HG02981 (cell line): Measurements from ENCODE around the gene PVALEF.
"Not testable (repeated sequence)": the region's sequence is repeated elsewhere in the genome, so short reads cannot be mapped to it uniquely, and the experiment has no call there.

ENCODE experiments used
- ATAC-seq: cut with Tn5 transposase; IDR thresholded peaks from one replicate; pipeline ENCODE4 v1.9.1; 2021; ENCODE audit warnings: mild to moderate bottlenecking, moderate library complexity; ENCODE audit not compliant: unreplicated experiment

Gene PVALEF

DNA sequence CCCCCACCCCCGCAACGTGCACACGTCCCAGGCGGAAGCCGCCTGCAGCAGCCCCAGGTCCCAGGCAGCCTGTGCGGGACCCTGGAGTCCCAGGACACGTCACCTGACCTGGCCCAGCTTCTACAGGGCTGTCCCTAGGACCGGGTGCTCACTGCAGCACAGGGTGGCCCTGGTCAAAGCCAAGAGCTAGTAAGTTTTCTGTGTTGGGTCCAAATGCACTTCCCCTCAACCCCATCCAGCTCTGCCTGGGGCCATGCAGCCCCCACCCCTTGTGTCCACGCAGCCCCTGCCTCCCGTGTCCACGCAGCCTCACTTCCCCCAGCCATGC lies 22.1 kb upstream of the PVALEF start:
- no peak for ATAC-seq

DNA sequence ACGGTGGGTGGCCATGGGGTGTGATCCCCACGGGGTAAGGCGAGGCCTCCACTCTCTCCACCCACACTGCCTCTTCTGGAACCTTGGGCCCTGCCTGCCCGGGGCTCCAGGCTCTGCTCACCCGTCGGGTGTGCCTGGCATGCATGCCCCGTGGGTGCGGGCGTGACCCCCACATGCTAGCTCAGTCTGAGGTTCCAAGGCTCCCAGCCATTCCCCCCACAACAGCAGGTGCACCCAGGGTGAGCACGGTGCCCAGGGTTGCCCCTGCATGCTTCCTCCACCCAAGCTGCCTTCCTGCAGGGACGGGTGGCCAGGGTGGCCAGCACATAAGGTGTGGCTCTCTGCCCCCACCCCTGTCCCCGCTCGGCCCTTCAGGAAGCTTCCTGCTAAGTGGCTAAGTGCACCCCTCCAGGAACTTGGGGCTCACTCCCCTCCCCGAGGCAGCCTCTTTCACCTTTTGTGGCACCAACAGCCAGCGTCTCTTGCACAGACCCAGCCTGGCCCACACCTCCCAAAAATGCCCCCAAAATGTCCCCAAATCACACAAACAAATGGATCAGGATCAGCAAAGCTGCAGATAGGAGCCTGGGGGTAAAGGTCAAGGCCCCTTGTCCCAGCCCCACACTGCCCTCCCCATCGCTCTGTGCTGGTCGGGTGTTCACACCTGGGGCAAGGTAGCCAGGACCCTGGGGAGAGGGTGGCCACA lies 21.4 kb upstream of the PVALEF start:
- ATAC-seq: no peak

DNA sequence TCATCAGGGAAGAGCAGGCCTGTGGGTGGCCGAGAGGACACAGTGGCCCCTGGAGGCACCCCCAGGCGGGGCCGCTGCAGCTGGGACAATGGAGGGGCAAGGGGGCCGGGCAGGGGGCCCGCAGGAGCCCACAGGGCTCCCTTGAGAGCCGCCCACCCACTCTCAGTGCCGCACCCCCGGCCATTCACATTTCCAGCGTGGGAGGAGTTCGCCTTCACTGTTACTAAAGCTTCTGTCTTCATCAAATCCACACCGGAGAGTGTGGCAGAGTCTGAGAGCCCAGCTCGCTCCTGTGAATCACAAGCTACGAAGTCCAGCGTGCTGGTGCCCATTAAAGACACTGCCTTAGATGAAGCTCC lies 20.9 kb upstream of the PVALEF start:
- no peak for ATAC-seq

- not testable (repeated sequence) for ATAC-seq
Observed at GRCh38 chr17:81146208-81146607, 19.1 kb upstream of the PVALEF start.

GRCh38 chr17:81147701-81148100 lies 17.6 kb upstream of the PVALEF start:
- ATAC-seq: no peak

DNA sequence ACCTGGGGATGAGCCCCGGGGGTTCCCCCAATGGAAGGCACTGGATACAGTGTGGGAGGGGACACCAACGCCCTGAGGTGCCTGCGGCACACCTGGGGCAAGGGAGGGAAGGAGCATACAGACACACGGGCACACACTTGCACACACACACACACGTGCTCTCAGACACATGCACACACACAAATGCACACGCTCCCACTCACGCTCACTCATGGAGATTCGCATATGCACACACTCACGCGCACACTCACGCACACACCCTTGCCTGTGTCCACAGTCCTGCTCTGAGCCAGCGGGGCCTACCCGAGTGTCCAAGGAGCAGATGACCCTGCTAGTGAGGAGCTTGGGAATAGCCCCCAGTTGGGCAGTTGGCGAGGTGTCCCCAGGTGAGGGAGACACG lies 16.7 kb upstream of the PVALEF start:
- no peak for ATAC-seq

DNA sequence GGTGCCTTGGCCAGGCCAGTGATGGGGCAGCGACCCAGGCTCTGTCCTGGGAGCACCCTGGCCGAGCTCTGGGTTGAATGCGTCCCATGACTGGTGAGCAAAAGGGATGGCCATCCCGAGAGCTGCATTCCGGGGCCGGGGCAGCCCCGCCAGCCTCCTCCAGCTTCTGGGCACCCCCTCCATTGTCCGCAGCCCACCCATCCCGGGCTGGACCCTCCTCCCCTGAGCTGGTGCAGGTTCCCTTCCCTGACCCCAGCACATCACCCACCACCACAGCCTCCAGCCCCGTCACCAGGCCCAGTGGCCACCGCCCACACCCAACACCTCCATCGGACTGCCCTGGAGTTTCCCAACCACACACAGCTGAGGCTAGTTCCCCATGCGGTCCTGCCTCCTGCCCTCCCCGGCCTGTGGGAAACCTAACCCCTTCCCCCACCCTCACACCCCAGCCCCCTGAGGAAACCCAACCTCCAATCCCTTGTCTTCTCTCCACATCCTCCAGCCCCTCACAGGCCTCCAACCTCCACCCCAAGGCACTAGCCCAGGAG lies 16.2 kb upstream of the PVALEF start:
- ATAC-seq: no peak

- no peak for ATAC-seq
Observed at GRCh38 chr17:81150377-81151077, 14.8 kb upstream of the PVALEF start.

DNA sequence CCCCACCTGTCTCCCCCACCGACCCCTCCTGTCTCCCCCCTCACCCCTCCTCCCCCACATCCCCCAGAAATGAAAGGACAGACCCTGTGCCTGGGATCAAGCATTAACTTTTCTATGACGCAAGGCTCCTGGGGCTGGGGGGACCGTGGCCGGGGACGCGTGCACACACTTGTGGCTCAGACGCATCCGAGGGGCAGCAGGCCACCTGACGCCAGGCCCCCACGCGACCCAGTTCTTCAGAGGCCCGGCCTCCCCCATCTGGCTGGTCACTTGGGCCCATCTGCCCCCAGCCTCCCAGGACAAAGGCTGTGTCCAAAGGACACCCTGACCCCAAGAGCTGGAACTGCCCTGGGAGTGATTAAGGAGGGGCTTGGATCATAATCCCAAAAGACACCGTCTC lies 14.0 kb upstream of the PVALEF start:
- ATAC-seq: no peak

GRCh38 chr17:81152288-81152828 lies 12.9 kb upstream of the PVALEF start:
- ATAC-seq: no peak

GRCh38 chr17:81153340-81153803 lies 11.9 kb upstream of the PVALEF start:
- no peak for ATAC-seq

- ATAC-seq: not testable (repeated sequence)
Observed at GRCh38 chr17:81154016-81154415, 11.3 kb upstream of the PVALEF start.

DNA sequence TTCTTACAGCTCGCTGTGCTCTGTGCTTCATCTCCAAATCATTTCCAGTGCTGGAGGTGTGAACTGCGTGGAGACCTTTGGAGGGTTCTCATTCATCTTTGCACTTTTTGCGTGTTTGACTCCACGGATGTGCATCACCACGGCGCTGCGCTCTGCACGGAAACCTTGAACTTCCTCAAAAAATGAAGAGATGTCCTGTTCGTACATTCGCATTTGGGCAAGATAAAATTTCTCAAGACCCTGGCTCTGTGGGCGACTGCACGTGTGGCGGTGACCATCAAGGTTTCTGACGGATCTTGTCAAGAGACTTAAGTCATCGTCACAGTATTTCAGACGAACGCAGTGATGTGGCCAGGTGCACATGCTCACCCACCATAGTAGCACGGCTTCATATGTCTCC lies 10.3 kb upstream of the PVALEF start:
- no peak for ATAC-seq

GRCh38 chr17:81156866-81157805 lies 8.2 kb upstream of the PVALEF start:
- ATAC-seq: no peak

DNA sequence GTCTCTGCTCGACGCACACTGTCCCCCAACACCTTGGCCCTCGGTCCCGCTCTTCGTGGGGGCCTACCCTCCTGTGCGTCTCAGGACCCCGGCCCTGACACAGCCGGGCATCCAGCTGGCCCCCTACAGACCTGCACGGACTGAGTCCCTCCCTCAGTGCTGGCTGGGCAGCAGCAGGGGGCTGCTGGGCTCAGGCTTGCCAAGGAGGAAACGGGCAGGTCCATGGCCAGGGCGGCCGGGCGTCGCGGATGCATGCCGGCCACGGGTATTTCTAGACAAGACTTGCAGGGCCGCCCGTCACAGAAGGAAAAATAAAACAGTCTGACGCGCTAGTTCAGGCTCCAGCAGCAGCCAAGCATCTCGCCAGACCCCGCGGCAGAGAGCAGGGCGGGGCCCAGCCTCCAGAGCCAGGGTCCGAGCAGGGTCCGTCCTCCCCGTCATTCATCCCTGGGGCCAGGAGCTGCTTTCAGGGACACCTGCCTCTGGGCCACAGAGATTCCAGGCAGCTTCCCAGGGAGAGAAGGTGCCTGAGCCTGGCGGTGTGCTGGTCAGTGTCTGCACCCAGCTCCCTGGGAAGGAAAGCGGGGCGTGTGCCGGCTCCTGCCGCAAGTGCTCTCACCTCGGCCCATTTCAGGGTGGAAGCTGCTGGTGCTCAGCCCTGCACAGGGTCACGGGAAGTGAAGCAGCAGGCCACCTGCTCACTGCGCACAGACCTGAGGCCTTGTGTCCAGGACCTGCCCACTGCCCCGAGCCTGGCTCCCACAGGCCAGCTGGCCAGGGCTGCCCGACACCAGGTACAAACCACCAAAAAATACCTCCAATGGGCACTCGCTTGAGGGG lies 7.2 kb upstream of the PVALEF start:
- no peak for ATAC-seq

DNA sequence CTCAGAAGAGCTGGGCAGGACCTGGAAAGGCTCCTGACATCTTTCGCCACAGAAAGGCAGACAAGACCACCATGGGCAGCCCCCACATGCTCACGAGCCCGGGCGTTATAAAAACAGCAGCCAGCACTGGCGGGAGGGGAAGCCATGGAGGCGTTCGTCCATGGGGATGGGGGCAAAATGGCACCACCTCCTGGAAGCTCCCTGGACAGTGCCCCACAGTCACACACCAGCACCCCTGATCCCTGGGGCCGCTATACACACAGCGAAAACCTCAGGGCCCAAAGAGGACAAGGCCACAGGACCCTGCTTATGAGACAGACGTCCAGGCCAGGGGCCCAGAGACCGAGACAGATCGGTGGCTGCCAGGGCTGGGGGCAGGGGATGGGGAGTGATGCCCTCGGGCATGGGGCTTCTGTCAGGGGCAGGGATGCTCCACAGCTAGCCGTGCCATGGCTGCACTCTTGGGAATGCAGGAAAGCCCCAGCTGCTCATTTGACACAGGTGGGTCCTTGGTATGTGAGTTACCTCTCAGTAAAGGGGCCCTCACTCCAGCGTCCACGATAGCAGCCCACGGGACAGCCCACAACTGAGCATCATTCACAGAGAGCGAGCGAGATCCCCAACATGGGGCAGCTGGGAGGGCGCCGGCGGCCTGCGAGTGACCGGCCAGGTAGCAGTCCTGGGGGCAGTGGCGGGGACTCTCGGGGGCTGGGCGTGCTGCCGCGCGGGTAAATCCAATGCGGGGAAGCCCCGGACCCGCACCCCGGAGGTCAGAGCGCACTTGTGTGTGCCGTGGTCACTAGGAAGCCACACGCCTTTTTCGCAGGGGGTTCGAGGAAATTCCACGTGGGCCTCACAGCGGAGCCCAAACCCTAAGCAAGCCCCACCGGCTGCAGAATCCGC lies 6.4 kb upstream of the PVALEF start:
- no peak for ATAC-seq

DNA sequence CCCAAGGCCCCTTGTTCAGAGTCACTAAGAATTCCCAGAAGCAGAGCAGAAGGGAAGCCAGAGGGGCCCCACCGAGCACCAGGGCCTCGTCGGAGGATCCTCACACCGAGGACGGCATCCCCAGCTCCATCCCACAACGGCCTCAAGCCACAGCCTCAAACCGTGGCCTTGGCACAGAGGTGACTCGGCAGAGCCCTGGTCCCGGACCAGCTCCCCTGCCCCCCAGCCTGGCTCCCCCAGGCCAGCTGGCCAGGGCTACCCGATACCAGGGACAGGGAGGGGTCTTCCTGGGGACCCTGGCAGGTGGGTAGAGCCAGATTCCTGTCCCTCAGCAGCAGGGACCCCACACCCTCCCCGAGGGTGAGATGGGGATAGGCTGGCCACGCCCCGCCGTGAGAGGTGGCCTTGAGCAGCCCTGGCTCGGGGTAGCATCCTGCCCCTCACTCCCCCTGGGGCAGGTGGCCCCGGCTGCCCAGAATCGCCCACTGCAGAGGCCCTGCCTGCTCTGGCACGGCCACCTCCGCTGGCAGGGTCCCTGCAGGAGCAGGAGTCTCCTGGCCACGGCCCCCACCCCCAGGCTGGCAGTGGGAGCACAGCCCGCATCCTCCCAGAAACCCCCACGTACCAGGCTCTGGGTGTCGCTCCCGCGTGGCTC lies 5.6 kb upstream of the PVALEF start:
- no peak for ATAC-seq

GRCh38 chr17:81160306-81160705 lies 5.0 kb upstream of the PVALEF start:
- ATAC-seq: no peak
